ENCODE measurements around the gene FLOT1. TPM values are rescaled to one million over a fixed set of nuclear protein-coding genes. Genes with fewer than 3 reads are reported as not detected.
A peak's percentile ranks its signal among the peaks of the same experiment; 100 is the strongest.

The FLOT1 gene
- total RNA-seq, 4 donors from 2014 or later: 96.9 to 127 (median 117) TPM

- in situ Hi-C loops (cut with MboI; ENCODE audit: low sequenced_read_pairs in 4 of 4): no loop called here
- TF ChIP-seq POLR2A (IDR thresholded peaks at IDR 0.05) (no peak), CTCF (IDR thresholded peaks at IDR 0.05 in 4 of 5, conservative IDR thresholded peaks at IDR 0.05 in 1 of 5) (no peak)
- Histone ChIP-seq H3K4me3 (no peak overlapping the region), H3K27me3 (no peaks in the 10 kb centered on the region), H3K4me1 (peaks cover 15 to 17% of the 10 kb centered on the region in 2 donors), H3K27ac (no peak overlapping the region), H3K9me3 (no peaks in the 10 kb centered on the region), H3K36me3 (no peaks in the 10 kb centered on the region)
- DNase-seq (no peak), ATAC-seq (no peak)
- intact Hi-C loops (cut with DNase I; ENCODE audit: low total_unique reads): no loop called here
Measured at GRCh38 chr6:30775104-30775503, 32.6 kb upstream of the FLOT1 start.

- in situ Hi-C loops (cut with MboI; ENCODE audit: low sequenced_read_pairs in 4 of 4): no loop called here
- peak; percentile 59 to 70 for ATAC-seq
- H3K4me1 ChIP-seq: peaks cover 14% of the 10 kb centered on the region in 2 donors
- no peak overlapping the region for H3K4me3 ChIP-seq
- H3K27me3 ChIP-seq: no peaks in the 10 kb centered on the region
- H3K27ac ChIP-seq: no peak overlapping the region
- peak in 1 of 2 donors; percentile 49 for DNase-seq
- intact Hi-C loops (cut with DNase I; ENCODE audit: low total_unique reads): no loop called here
- H3K9me3 ChIP-seq: no peaks in the 10 kb centered on the region
- TF ChIP-seq CTCF (IDR thresholded peaks at IDR 0.05 in 4 of 5, conservative IDR thresholded peaks at IDR 0.05 in 1 of 5): no peak
- no peaks in the 10 kb centered on the region for H3K36me3 ChIP-seq
Measured at GRCh38 chr6:30774701-30775100, 32.2 kb upstream of the FLOT1 start.

- ATAC-seq: no peak
- H3K9me3 ChIP-seq: no peaks in the 10 kb centered on the region
- no peak for DNase-seq
- no peak overlapping the region for H3K27ac ChIP-seq
- no peak overlapping the region for H3K4me3 ChIP-seq
- peaks cover 5 to 6% of the 10 kb centered on the region in 2 donors for H3K4me1 ChIP-seq
- no peak for TF ChIP-seq CTCF (IDR thresholded peaks at IDR 0.05 in 4 of 5, conservative IDR thresholded peaks at IDR 0.05 in 1 of 5)
- no peak for TF ChIP-seq POLR2A (IDR thresholded peaks at IDR 0.05)
- no peaks in the 10 kb centered on the region for H3K27me3 ChIP-seq
- no peaks in the 10 kb centered on the region for H3K36me3 ChIP-seq
- intact Hi-C loops (cut with DNase I; ENCODE audit: low total_unique reads) (no loop called here), in situ Hi-C loops (cut with MboI; ENCODE audit: low sequenced_read_pairs in 4 of 4) (no loop called here)
Measured at GRCh38 chr6:30770592-30770991, 28.1 kb upstream of the FLOT1 start.

- Histone ChIP-seq H3K4me1 (peaks cover 5 to 6% of the 10 kb centered on the region in 2 donors), H3K36me3 (no peaks in the 10 kb centered on the region), H3K9me3 (no peaks in the 10 kb centered on the region), H3K4me3 (no peak overlapping the region), H3K27ac (no peak overlapping the region), H3K27me3 (no peaks in the 10 kb centered on the region)
- in situ Hi-C loops (cut with MboI; ENCODE audit: low sequenced_read_pairs in 4 of 4) (no loop called here), intact Hi-C loops (cut with DNase I; ENCODE audit: low total_unique reads) (no loop called here)
- no peak for TF ChIP-seq POLR2A (IDR thresholded peaks at IDR 0.05)
- TF ChIP-seq CTCF (IDR thresholded peaks at IDR 0.05 in 4 of 5, conservative IDR thresholded peaks at IDR 0.05 in 1 of 5): no peak
- no peak for ATAC-seq
- DNase-seq: no peak
Measured at GRCh38 chr6:30769853-30770524, 27.5 kb upstream of the FLOT1 start.
